Renal cortex interstitium (tissue), 11 donors: ENCODE measurements around the gene BLMH. TPM values are rescaled to one million over a fixed set of nuclear protein-coding genes. Genes with fewer than 3 reads are reported as not detected.
"Not testable (repeated sequence)": the region's sequence is repeated elsewhere in the genome, so short reads cannot be mapped to it uniquely, and the experiment has no call there.

Experiments used
- DNase-seq, 11 donors: peaks; one replicate each; pipeline ENCODE4 v3.0.0-alpha.2; 2013; ENCODE audit warnings: low read depth in 9 of 11, low spot score in 4 of 11; ENCODE audit errors: extremely low read depth in 1 of 11
- polyA plus RNA-seq, 3 donors: library from polyadenylated mRNA; unstranded; fragments of 120-200 nt; gene quantifications; one replicate each; pipeline ENCODE4 v1.2.1, GENCODE V29; 2013; ENCODE audit not compliant: insufficient read length in 3 of 3

Gene BLMH
- polyA plus RNA-seq, 3 donors = 82.4 to 92.2 (median 86.0) TPM

DNA sequence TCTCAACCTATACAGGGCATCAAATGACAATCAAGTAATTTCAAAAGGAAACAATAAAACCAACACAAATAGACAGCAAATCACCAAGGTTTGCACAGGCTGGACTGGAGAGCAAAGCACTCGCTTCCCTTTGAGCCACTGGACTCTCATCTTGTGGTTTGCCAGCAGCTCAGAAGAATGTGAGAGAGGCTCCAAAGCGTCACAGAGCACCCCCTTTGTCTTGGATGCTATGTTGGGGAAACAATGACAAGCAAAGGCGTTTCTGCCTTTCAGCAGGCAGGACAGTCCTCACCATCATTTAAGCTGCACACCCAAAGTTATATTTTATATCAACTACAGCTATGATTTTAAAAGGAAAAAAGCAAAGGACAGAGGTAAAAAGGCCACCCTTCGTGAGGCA is 69.5 kb downstream of the BLMH start:
- no peak for DNase-seq

DNA sequence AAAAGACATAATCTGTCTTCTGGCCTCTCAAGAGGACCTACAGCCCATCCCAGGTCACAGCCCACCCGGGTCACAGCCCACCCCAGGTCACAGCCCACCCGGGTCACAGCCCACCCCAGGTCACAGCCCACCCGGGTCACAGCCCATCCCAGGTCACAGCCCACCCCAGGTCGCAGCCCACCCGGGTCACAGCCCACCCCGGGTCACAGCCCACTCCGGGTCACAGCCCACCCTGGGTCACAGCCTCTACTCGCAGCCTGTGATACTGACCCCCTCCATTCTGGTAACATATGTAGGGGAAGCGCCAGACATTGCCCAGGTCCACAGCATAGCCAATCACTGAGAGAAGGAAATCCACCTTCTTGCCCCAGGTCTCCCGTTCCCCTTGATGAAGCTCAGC is 70.4 kb downstream of the BLMH start:
- DNase-seq = no peak

DNA sequence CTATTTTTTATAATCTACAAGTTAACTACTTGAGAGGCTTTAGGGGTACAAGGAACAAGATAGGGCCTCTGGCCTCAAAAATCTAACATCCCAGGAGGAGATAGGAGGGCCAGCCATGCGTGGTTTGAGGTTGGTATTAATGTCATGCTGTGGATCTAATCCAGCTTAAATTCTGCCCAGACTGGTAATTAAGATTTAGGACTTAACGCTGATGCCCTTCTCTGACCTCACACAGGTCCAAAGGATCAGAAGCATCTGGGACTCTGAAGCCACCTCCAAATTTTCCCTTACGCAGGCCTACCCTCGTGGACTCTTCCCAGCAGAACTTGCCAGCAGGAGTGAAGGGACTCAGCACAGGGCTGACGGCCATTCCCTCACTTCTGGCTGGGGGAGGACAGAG is 71.3 kb downstream of the BLMH start:
- DNase-seq = no peak

DNA sequence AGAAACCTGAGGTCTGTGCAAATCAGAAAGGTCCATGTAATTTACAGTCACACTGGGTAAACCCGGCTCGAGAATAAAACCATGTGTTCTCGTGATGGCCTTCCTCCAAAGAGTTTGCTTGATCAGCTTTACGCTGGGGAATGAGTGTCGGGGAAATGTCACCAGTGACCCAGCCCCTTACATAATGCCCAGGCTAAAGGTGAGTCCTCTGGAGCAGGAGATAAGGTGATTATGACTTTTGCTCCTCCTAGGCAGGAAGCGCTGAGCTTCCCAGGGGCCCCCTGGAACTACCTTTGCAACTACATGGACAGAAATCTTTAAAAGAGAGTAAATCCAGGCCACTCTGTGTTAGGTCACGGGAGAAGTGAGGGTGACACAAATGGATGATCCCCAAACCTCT is 71.9 kb downstream of the BLMH start:
- no peak for DNase-seq

DNA sequence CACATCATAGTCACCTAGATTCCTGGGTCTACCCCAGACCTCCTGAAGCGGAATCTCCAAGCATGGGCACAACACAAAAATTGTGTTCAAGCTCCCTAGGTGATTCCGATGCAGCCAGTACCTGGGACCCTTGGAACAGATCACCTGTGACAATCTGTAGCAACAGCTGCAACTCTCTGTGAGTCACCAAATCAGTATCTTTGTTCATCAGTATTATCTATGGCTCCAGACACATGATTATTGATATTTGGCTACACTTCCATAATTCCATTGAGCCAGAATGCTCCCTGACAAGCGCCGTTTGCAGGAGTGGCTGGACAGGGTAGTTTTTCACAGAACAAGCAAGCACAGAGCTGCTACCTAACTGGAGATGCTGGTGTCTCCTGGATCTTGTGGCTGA is 72.4 kb downstream of the BLMH start:
- DNase-seq = no peak

DNA sequence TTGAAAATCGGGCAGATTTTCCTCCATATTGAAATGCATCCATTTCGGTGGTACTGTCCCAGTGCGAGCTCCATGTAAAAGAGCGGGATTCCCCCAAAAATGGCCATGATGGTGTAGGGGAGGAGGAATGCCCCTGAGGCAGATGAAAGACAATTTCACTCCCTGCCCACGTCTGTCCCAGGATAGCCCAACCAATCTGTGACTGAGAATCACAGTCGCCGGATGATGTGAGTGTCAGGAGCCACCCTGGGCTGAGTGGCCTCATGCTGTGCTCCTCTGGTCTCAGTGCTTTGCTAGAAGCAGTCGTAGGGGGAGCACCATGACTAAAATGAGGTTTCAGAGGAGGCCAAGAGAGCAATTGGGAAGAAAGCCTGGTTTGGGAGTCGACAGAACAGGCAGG is 72.9 kb downstream of the BLMH start:
- DNase-seq = no peak

DNA sequence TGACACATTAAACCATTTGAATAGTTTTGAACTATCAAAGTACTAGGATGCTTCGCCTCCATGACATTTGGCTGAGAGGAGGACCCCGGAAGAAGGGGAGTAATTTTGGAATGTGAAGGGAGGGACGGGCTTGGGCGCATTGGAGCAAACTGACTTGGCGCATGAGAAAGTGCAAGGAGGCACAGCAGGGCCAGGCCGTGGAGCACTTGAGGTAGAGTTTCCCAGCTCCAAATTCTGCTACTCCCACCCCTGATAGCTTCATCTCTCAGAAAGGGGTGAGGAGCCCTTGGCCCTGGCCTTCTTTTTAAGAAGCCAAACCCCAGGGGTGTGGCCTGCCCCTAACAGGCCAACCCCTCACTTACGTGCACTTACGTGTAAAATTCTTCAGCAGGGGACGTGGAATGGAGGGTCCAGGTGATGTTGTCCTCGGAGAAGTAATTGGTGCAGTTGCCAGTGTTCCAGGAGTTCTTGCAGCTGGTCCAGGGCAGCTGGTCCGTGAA is 73.9 kb downstream of the BLMH start:
- no peak for DNase-seq

DNA sequence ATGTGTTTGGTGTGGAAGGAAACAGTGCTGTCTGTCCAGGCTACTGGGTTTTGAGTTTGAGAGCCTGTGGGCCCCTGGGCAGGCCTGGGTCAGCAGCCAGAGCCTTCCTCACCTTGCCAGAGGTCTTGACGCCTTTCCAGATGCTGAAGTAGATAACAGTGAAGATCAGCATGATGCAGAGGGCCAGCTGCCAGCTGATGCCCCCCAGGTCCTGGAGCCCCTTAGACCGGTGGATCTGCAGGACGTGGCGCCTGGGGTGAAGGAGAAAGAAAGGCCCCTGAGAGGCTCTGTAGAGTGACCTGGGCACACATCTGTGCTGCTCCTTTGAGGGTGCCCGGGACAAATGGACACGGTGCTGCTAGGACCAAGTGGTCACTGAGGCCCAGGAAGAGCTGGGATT is 74.7 kb downstream of the BLMH start:
- no peak for DNase-seq

DNA sequence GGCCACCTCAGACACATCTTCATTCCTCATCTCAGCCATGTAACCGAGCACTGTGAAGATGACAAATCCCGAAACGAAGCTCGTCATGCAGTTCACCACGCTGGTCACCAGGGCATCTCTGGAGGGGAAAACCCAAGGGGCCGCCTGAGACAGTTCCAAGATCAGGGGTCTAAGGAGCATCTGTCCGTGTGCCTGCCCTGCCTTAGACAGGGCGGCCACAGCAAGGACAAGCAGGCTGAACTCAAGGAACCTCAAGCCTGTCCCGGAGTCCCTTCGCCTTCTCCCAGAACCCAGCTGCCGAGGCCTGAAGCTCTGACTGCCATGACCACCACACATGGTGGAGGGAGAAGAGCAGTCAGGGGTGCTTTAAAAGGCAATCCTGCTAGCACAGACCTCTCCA is 79.0 kb downstream of the BLMH start:
- no peak for DNase-seq

DNA sequence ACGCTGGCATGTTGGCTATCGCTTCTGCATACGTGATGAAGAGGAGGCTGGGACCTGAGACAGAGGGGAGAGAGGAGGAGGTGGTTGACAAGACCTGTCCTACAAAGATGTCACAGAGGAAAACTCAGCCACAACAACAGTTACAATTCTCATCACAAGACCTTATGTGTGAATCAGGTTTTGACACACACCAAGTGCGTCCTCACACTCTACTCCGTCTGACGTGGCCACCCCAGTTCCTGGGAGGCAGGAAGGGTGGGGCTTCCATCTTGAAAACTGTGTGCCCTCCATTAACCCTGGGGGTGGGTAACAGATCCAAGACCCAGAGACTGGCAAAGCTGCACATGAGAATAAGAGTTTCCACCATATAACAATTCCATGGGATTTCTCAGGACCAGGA is 80.4 kb downstream of the BLMH start:
- no peak for DNase-seq

DNA sequence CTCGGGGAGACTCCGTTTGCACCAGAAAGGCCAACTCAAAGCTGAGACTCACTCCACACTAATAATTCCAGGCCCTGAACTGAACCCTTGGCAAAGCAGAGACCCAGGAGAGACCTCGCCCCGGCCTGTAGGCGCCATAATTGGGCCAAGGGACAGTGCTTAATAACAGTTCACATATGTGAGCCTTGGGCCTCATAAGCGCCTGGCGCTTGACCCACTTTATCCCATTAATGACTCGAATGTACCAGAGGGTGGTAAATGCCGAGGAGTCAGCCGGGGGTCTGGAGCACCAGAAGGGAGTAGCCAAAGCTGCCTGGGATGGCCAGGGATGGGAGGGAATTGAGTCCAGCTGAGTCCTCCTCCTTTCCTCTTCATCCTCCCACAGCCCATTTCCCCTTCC is 80.8 kb downstream of the BLMH start:
- DNase-seq = no peak

DNA sequence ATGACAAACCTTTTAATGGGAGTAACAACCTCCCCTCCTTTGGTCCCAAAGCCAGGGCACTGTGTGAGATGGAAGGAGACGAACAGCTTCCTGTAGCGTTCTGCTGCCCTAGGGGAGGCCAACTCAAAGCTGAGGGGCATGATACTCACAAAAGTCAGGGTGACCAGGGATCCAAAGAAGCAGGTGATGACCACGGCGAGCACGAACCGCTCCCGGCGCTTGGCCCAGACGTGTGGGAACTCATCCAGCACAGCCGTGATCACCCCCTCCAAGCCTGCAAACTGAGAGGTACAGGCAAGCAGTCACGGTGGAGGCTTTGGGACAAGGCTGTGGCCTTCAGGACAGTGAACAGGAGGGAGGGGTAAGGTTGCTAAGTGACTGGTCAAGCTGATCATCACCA is 81.4 kb downstream of the BLMH start:
- DNase-seq = no peak

DNA sequence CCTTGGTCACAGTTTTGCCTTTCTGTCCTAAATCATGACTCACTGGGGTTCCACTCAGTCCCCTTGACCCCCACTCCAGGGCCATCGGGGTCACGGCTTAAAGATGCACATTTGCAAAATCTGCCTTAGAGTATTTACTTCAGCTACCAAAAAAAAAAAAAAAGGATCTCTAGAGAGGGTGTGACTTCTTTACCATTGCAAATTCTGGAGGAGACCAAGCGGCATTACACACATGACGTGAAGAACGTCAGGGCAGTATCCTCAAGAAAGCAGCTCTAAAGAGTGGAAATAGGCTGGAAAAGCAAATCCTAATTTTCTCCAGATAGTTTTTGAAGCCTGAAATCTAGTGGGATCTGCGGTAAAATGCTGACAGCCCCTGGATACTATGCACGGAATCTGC is 81.8 kb downstream of the BLMH start:
- DNase-seq = no peak

DNA sequence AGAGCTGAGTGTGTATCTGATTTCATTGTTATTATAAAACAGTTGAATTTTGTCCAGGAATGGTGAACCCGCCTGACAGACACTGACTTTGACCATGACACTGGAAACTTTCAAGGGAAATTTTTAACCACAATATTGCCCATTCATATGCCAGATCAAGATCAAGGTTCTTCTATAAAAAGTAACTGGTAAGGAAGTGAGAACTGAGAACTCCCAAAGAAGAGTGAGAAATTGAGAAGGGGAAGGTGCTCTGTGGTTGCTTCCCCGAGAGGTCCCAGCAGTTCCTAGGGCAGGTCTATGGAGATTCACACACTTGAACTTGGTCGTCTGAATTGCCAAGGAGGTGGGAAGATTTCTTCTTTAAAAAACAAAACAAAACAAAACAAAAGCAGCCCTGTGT is 83.5 kb downstream of the BLMH start:
- DNase-seq = no peak

DNA sequence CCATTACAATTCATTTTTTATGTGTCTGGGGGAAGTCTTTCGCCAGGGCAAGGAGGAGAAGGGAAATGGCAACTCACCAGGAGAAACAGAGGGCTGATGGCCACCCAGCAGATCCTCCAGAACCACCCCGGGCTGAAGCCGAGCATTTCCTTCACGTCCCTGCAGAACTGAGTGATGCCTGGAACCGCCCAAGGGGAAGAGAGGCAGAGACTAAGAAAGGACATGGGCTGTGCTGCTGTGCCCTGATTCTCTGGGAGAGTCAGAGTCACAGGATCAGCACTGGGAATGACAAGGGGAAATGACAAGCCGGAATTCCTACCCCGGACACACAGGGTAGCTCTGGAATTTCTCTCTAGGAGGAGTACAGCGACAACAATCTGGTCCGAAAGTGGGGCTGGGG is 84.1 kb downstream of the BLMH start:
- no peak for DNase-seq

DNA sequence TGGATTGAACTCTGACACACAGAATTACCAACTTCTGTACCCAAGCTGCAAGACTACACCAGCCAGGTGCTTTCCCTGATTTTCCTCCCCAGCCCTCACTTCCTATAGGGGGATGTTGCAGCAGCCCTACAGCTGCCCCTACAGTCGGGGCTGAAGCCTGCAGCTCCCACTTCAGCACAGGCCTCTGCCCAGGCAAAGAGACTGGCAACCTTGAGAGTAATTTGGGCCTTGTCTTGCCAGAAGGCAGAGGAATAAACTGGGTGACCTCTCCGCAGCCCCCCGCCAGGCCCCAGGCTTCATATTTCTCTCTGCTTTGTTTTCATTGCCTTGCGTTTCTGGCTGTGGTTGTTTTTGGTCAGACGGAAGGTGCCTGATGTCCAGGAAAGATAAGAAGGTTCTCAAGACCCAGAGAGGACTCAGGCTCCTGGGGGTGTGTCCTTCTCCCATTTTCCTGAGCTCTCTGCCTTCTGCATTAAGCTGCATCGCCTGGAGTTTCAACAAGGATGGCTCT is 88.2 kb downstream of the BLMH start:
- DNase-seq = no peak

DNA sequence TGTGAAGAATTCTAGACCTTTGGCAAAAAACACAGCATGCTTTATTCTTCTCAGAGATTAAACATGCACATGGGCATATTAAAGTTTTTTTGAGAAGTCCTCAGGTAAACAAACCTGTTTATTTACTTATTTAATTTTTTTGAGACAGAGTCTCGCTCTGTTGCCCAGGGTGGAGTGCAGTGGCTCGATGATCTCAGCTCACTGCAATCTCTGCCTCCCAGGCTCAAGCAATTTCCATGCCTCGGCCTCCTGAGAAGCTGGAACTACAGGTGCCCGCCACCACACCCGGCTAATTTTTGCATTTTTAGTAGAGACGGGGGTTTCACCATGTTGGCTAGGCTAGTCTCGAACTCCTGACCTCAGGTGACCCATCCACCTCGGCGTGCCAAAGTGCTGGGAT is 91.1 kb downstream of the BLMH start:
- not testable (repeated sequence) for DNase-seq

DNA sequence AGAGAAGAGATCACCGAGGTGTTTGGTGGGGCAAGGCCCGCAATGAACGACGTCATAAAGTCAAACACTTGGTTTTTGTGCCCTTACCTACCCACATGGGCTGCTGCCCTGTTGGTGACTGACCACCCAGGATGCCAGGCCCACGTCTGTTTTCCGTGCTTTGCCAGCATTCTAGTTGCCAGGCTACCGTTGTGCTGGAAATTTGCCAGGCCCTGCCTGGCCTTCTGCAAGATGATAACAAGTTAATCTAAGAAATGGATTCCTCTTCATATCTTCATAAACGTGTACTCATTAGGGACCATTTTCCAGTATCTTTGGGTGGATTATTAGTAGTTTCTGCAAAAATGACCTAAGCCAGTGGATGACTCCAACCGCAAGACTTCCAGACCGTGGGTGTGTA is 91.6 kb downstream of the BLMH start:
- no peak for DNase-seq

DNA sequence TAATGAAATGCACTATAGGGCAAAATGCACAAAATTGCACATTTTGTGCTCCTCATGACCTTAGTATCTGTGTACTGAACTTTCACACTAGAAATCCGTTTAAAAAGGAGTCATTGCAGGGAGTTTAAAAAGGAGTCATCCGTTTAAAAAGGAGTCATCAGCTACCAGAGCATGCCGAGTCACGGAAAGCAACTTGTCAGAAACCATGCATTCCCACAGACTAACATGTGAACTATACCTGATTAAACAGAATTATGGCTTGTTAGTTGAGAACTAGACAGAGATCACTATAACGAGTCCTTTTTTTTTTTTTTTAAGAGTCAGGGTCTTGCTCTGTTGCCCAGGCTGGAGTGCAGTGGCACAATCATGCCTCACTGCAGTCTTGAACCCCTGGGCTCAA is 92.1 kb downstream of the BLMH start:
- DNase-seq = no peak
